Stimulated activated naive CD8-positive, alpha-beta T cell treated with anti-CD3 and anti-CD28 coated beads, Interleukin-15, Interleukin-2, amounts not matched to agents 100 ng/mL and 50 ng/mL, for 24 hours (primary cell): ENCODE results near the gene DOCK2.
"Not testable (repeated sequence)": the region's sequence is repeated elsewhere in the genome, so short reads cannot be mapped to it uniquely, and the experiment has no call there.

Source experiments
- H3K27ac Mint-ChIP-seq: one replicate; pipeline ENCODE4 v1.8.0; 2021; ENCODE audit warnings: mild to moderate bottlenecking, mixed read lengths
- H3K27me3 Mint-ChIP-seq: one replicate; pipeline ENCODE4 v1.8.0; 2021; ENCODE audit warnings: mixed read lengths
- H3K36me3 Mint-ChIP-seq: one replicate; pipeline ENCODE4 v1.8.0; 2021; ENCODE audit warnings: low read depth, mixed read lengths
- H3K4me1 Mint-ChIP-seq: one replicate; pipeline ENCODE4 v1.8.0; 2021; ENCODE audit warnings: low read depth, mixed read lengths
- H3K4me3 Mint-ChIP-seq: one replicate; pipeline ENCODE4 v1.8.0; 2021; ENCODE audit warnings: mild to moderate bottlenecking, mixed read lengths
- H3K9me3 Mint-ChIP-seq: one replicate; pipeline ENCODE4 v1.8.0; 2021; ENCODE audit warnings: mixed read lengths

The DOCK2 gene

DNA sequence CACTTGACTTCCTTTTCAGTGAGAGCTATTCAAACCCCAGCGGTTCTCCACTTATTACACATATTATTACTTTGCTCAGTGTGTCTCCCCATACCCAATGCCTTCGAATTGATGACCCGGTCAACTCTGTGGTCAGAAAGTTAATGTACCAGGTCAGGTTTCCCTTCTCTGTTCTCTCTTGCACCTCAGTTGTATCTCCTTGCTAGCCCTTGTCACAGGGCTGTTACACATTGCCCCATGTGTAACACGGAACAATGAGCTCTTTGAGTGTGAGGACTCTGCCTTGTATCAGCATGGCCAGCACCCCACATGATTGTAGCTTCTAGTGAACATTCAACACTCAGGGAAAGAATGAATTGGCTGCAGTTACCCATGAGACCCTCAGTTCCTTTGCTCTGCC, 73.6 kb downstream of the DOCK2 start:
- Mint-ChIP-seq H3K27me3 (no peaks in the 10 kb centered on the region), H3K4me3 (no peak overlapping the region), H3K36me3 (peaks cover 85% of the 10 kb centered on the region), H3K27ac (no peak overlapping the region), H3K9me3 (no peaks in the 10 kb centered on the region), H3K4me1 (peaks cover 13% of the 10 kb centered on the region)

DNA sequence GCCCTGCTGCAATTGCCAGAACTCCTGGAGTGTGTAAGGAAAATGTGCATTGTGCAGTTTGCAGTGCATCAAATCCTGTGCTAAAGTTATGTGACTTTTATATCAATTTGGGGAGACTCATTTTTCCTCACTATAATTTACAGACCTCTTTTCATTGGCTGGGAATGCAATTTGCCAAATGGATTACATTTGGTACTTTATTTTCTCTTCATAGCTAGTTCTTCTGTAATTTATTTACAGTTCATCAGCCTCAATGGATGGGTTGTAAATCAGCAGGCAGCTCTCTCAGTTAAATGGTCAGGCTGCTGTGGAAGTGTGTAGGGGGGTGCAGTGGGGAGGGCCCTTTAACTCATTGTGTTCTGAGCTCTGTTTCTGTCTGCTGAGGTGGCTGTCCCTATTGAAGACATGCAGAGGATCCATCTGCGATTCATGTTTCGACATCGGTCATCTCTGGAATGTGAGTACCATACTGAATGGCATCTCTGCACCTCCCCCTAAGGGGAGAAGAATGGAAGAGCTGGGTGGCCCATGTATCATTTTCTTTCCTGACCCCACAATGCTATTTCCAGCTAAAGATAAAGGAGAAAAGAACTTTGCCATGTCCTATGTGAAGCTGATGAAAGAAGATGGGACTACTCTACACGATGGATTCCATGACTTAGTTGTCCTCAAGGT, 74.6 kb downstream of the DOCK2 start:
- H3K4me3 Mint-ChIP-seq: no peak overlapping the region

GRCh38 chr5:169712428-169712827, 75.4 kb downstream of the DOCK2 start:
- Mint-ChIP-seq H3K27me3 (no peaks in the 10 kb centered on the region), H3K27ac (no peak overlapping the region), H3K4me1 (peaks cover under 1% of the 10 kb centered on the region), H3K36me3 (peaks cover 91% of the 10 kb centered on the region), H3K9me3 (no peaks in the 10 kb centered on the region), H3K4me3 (no peak overlapping the region)

More for the DNA sequence above, 74.6 kb downstream of the DOCK2 start:
- Mint-ChIP-seq H3K27me3 (no peaks in the 10 kb centered on the region), H3K9me3 (no peaks in the 10 kb centered on the region), H3K27ac (no peak overlapping the region), H3K36me3 (peaks cover 90% of the 10 kb centered on the region), H3K4me1 (peaks cover 5% of the 10 kb centered on the region)

DNA sequence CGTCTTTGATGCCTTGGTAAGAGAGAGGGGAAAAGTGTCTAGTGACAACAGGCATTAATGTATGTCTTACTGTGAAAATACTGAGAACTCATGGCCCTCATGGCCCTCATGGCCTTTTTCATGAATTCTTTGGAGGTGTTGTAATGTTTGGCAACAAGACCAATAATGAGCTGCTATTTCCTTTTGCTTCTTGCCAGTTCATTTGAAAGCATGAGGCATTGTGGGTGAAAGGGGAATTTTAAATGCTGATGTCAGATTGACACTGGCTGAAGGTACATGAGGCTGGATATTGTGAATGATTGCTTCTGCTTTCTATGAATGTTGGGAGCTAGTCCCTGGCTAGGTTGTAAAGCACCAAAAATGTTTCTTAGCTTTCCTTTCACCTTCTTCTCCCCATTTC, 79.2 kb downstream of the DOCK2 start:
- Mint-ChIP-seq H3K36me3 (peaks cover 97% of the 10 kb centered on the region), H3K4me1 (no peaks in the 10 kb centered on the region), H3K27me3 (no peaks in the 10 kb centered on the region), H3K4me3 (no peak overlapping the region), H3K27ac (peak overlapping the region; percentile 37), H3K9me3 (peaks cover 3% of the 10 kb centered on the region)

DNA sequence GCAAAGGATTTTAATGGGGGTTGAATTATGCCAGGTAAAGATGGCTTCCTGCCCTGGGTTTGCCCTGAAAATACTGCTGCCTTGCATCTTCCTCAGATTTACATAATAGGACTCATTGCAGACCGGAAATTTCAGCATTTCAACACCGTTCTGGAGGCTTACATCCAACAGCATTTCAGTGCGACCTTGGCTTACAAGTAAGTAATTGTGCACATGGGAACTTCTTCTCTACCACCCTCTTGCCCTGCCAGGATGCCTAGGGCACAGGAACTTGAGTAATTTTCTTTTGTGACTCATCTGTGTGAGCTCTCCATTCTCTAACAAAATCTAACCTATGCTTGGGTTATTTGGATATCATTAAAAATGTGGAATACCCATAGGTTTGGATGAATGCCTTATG, 80.2 kb downstream of the DOCK2 start:
- Mint-ChIP-seq H3K36me3 (peaks cover 96% of the 10 kb centered on the region), H3K27ac (no peak overlapping the region), H3K27me3 (no peaks in the 10 kb centered on the region), H3K4me1 (no peaks in the 10 kb centered on the region), H3K4me3 (no peak overlapping the region), H3K9me3 (peaks cover 3% of the 10 kb centered on the region)

- no peaks in the 10 kb centered on the region for H3K27me3 Mint-ChIP-seq
- peaks cover 96% of the 10 kb centered on the region for H3K36me3 Mint-ChIP-seq
- no peak overlapping the region for H3K27ac Mint-ChIP-seq
- H3K4me1 Mint-ChIP-seq: no peaks in the 10 kb centered on the region
- peaks cover 3% of the 10 kb centered on the region for H3K9me3 Mint-ChIP-seq
- no peak overlapping the region for H3K4me3 Mint-ChIP-seq
These were observed 82.6 kb downstream of the DOCK2 start for GRCh38 chr5:169719360-169720314.

GRCh38 chr5:169721771-169722170, 84.7 kb downstream of the DOCK2 start:
- Mint-ChIP-seq H3K9me3 (peaks cover 3% of the 10 kb centered on the region), H3K4me1 (no peaks in the 10 kb centered on the region), H3K4me3 (no peak overlapping the region), H3K36me3 (peaks cover 95% of the 10 kb centered on the region), H3K27me3 (no peaks in the 10 kb centered on the region), H3K27ac (no peak overlapping the region)

GRCh38 chr5:169723103-169723831, 86.2 kb downstream of the DOCK2 start:
- Mint-ChIP-seq H3K36me3 (peaks cover 94% of the 10 kb centered on the region), H3K27ac (peak overlapping the region; percentile 43), H3K27me3 (no peaks in the 10 kb centered on the region), H3K9me3 (peaks cover 3% of the 10 kb centered on the region), H3K4me3 (no peak overlapping the region), H3K4me1 (no peaks in the 10 kb centered on the region)

GRCh38 chr5:169724303-169725087, 87.4 kb downstream of the DOCK2 start:
- no peaks in the 10 kb centered on the region for H3K27me3 Mint-ChIP-seq
- H3K27ac Mint-ChIP-seq: no peak overlapping the region
- H3K4me3 Mint-ChIP-seq: no peak overlapping the region
- H3K4me1 Mint-ChIP-seq: no peaks in the 10 kb centered on the region
- peaks cover 94% of the 10 kb centered on the region for H3K36me3 Mint-ChIP-seq
- peaks cover 3% of the 10 kb centered on the region for H3K9me3 Mint-ChIP-seq

DNA sequence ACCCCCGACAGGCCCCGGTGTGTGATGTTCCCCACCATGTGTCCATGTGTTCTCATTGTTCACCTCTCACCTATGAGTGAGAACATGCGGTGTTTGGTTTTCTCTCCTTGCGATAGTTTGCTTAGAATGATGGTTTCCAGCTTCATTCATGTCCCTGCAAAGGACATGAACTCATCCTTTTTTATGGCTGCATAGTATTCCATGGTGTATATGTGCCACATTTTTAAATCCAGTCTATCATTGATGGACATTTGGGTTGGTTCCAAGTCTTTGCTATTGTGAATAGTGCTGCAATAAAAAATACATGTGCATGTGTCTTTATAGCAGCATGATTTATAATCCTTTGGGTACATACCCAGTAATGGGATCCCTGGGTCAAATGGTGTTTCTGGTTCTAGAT, 88.6 kb downstream of the DOCK2 start:
- not testable (repeated sequence) for H3K9me3 Mint-ChIP-seq, H3K4me1 Mint-ChIP-seq, H3K27me3 Mint-ChIP-seq, H3K27ac Mint-ChIP-seq, H3K4me3 Mint-ChIP-seq
- peaks cover 92% of the 10 kb centered on the region for H3K36me3 Mint-ChIP-seq

DNA sequence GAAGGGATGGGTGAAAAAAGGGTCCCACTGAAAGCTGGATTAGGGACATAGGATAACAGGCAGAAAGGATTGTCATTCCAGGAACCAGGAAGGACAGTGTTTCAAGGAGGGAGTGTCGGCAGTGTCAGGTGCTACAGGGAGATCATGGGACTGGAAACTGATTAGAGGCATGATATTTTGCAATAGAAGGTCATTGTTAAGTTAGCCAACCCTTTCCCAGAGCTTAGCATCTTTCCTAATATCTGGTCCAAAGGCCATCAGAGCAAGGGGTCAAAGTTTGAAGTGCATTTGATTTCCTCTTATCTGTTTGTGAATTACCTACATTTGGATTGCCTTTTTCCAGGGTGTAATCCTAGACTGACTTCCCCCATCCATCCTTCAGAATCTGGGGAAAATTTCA, 91.3 kb downstream of the DOCK2 start:
- peaks cover 11% of the 10 kb centered on the region for H3K4me1 Mint-ChIP-seq
- peaks cover 91% of the 10 kb centered on the region for H3K36me3 Mint-ChIP-seq
- H3K9me3 Mint-ChIP-seq: no peaks in the 10 kb centered on the region
- no peaks in the 10 kb centered on the region for H3K27me3 Mint-ChIP-seq
- H3K27ac Mint-ChIP-seq: no peak overlapping the region
- no peak overlapping the region for H3K4me3 Mint-ChIP-seq

DNA sequence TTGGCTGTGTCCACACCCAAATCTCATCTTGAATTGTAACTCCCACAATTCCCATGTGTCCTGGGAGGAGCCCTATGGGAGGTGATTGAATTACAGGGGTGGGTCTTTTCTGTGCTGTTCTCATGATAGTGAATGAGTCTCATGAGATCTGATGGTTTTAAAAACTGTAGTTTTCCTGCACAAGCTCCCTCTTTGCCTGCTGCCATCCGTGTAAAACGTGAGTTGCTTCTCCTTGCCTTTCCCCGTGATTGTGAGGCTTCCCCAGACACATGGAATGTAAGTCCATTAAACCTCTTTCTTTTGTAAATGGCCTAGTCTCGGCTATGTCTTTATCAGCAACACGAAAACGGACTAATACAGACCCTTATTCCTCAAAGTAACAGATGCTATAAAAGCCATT, 94.1 kb downstream of the DOCK2 start:
- Mint-ChIP-seq H3K36me3 (peaks cover 91% of the 10 kb centered on the region), H3K27me3 (no peaks in the 10 kb centered on the region), H3K9me3 (no peaks in the 10 kb centered on the region), H3K4me1 (peaks cover 11% of the 10 kb centered on the region), H3K4me3 (no peak overlapping the region), H3K27ac (peak overlapping the region; percentile 60)

DNA sequence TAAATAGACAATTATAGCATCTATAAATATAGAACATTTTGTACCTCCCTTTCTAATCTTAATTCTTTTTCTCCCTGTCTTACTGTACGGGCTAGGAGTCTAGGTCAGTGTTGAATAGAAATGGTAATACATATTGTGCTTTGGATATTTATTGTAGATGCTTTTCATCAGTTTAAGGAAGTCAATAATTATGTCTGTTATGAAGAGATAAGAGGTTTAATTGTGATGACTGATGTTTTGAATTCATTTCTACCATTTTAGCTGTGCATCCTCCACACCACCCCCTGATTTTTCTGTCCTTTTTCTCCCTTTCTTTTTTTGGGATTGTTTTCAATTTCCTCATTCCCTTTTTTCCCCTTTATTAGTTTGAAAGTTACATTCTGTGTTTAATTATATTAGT, 95.8 kb downstream of the DOCK2 start:
- Mint-ChIP-seq H3K9me3 (no peaks in the 10 kb centered on the region), H3K36me3 (peaks cover 92% of the 10 kb centered on the region), H3K4me3 (no peak overlapping the region), H3K4me1 (peaks cover 11% of the 10 kb centered on the region), H3K27me3 (no peaks in the 10 kb centered on the region), H3K27ac (peak overlapping the region; percentile 46)

GRCh38 chr5:169735913-169736312, 98.8 kb downstream of the DOCK2 start:
- no peaks in the 10 kb centered on the region for H3K9me3 Mint-ChIP-seq
- no peak overlapping the region for H3K4me3 Mint-ChIP-seq
- no peaks in the 10 kb centered on the region for H3K27me3 Mint-ChIP-seq
- peaks cover 11% of the 10 kb centered on the region for H3K4me1 Mint-ChIP-seq
- H3K27ac Mint-ChIP-seq: no peak overlapping the region
- peaks cover 90% of the 10 kb centered on the region for H3K36me3 Mint-ChIP-seq
